ENCODE measurements around the gene TGFA.

The TGFA gene

GRCh38 chr2:70526126-70526525 is 27.5 kb downstream of the TGFA start:
- Histone ChIP-seq H3K4me1 (ENCODE audit: control insufficient read depth, low read length) (no peaks in the 10 kb centered on the region), H3K27ac (ENCODE audit: low read depth, low read length) (no peak overlapping the region), H3K4me2 (ENCODE audit: low read length) (no peak overlapping the region), H3F3A (ENCODE audit: control insufficient read depth, insufficient read depth) (no peaks in the 10 kb centered on the region), H3K4me3 (ENCODE audit: low read length) (no peak overlapping the region), H3K9me3 (ENCODE audit: control insufficient read depth, insufficient read depth, low read length) (no peaks in the 10 kb centered on the region), H4K20me1 (ENCODE audit: control insufficient read depth, insufficient read depth, low read depth, low read length) (no peaks in the 10 kb centered on the region), H3K36me3 (ENCODE audit: control insufficient read depth, low read length) (no peaks in the 10 kb centered on the region), H3K79me2 (ENCODE audit: control insufficient read depth, low read length) (no peaks in the 10 kb centered on the region), H3K27me3 (ENCODE audit: control insufficient read depth, low read length) (peaks cover 5% of the 10 kb centered on the region; the same call in 1 of the 2 replicates), H3K9me2 (replicated peaks; ENCODE audit: control insufficient read depth, low read length) (no peaks in the 10 kb centered on the region)
- no peak for TF ChIP-seq CTCF (IDR thresholded peaks at IDR 0.05; ENCODE audit: low read depth, low read length, poor library complexity, severe bottlenecking)

GRCh38 chr2:70525032-70525431 is 28.6 kb downstream of the TGFA start:
- Histone ChIP-seq H3K79me2 (ENCODE audit: control insufficient read depth, low read length) (no peaks in the 10 kb centered on the region), H3K27ac (ENCODE audit: low read depth, low read length) (no peak overlapping the region), H3K36me3 (ENCODE audit: control insufficient read depth, low read length) (no peaks in the 10 kb centered on the region), H3F3A (ENCODE audit: control insufficient read depth, insufficient read depth) (no peaks in the 10 kb centered on the region), H3K9me2 (replicated peaks; ENCODE audit: control insufficient read depth, low read length) (no peaks in the 10 kb centered on the region), H3K27me3 (ENCODE audit: control insufficient read depth, low read length) (peaks cover 5% of the 10 kb centered on the region; the same call in 1 of the 2 replicates), H3K9me3 (ENCODE audit: control insufficient read depth, insufficient read depth, low read length) (no peaks in the 10 kb centered on the region), H4K20me1 (ENCODE audit: control insufficient read depth, insufficient read depth, low read depth, low read length) (no peaks in the 10 kb centered on the region), H3K4me1 (ENCODE audit: control insufficient read depth, low read length) (no peaks in the 10 kb centered on the region), H3K4me3 (ENCODE audit: low read length) (no peak overlapping the region), H3K4me2 (ENCODE audit: low read length) (no peak overlapping the region)
- no peak for TF ChIP-seq CTCF (IDR thresholded peaks at IDR 0.05; ENCODE audit: low read depth, low read length, poor library complexity, severe bottlenecking)

GRCh38 chr2:70523996-70524965 is 29.3 kb downstream of the TGFA start:
- Histone ChIP-seq H3K4me3 (ENCODE audit: low read length) (no peak overlapping the region), H3K4me1 (ENCODE audit: control insufficient read depth, low read length) (no peaks in the 10 kb centered on the region), H3K4me2 (ENCODE audit: low read length) (no peak overlapping the region), H3K27ac (ENCODE audit: low read depth, low read length) (no peak overlapping the region), H3K27me3 (ENCODE audit: control insufficient read depth, low read length) (peaks cover 5% of the 10 kb centered on the region; the same call in 1 of the 2 replicates), H3F3A (ENCODE audit: control insufficient read depth, insufficient read depth) (no peaks in the 10 kb centered on the region), H3K36me3 (ENCODE audit: control insufficient read depth, low read length) (no peaks in the 10 kb centered on the region), H3K9me3 (ENCODE audit: control insufficient read depth, insufficient read depth, low read length) (no peaks in the 10 kb centered on the region), H3K79me2 (ENCODE audit: control insufficient read depth, low read length) (no peaks in the 10 kb centered on the region), H4K20me1 (ENCODE audit: control insufficient read depth, insufficient read depth, low read depth, low read length) (no peaks in the 10 kb centered on the region), H3K9me2 (replicated peaks; ENCODE audit: control insufficient read depth, low read length) (no peaks in the 10 kb centered on the region)
- no peak for TF ChIP-seq EZH2phosphoT487 (IDR thresholded peaks at IDR 0.05; ENCODE audit: borderline replicate concordance, low read length)
- TF ChIP-seq CTCF (IDR thresholded peaks at IDR 0.05; ENCODE audit: low read depth, low read length, poor library complexity, severe bottlenecking) = no peak
